ENCODE data around the gene KCNH6.

DNA sequence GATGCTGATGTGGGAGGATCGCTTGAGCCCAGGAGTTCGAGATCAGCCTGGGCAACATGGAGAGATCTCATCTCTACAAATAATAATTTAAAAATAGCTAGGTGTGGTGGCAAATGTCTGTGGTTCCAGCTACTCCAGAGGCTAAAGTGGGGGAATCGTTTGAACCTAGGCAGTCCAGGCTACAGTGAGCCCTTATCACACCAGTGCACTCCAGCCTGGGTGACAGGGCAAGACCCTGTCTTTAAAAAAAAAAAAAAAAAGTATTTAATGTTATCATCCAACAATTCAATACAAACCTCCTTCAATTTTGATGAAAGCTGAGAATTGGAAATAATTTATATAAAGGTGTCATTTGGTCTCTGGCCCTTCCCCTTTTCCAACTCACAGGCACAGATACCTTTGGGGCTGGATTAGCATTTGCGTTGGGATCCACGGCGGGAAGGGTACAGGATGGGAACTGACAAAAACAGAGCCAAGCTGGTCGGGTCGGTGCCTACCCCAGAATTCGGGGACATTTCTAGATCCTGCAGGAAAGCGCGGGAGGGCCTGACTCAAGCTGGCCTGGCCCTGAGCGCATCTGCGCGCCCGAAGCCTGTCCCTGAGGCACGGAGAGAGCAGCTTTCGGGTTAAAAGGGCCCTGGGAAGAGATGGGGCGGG, 26.3 kb downstream of the KCNH6 start:
- no peak for TF ChIP-seq EP300 (IDR thresholded peaks at IDR 0.05)
- no peak for TF ChIP-seq POLR2A (IDR thresholded peaks at IDR 0.05; ENCODE audit: low read depth)

All from esophagus muscularis mucosa (tissue), 2 donors.